Stimulated activated naive CD4-positive, alpha-beta T cell treated with Interleukin-2 at 50 U/mL for 16 hours (primary cell): Measurements from ENCODE around the gene RTCB.
"Not testable (repeated sequence)": the region's sequence is repeated elsewhere in the genome, so short reads cannot be mapped to it uniquely, and the experiment has no call there.

Experiments
- DNase-seq: peaks from one replicate; lab custom pipeline; 2025; lab: John Stamatoyannopoulos, UW

The RTCB gene

DNA sequence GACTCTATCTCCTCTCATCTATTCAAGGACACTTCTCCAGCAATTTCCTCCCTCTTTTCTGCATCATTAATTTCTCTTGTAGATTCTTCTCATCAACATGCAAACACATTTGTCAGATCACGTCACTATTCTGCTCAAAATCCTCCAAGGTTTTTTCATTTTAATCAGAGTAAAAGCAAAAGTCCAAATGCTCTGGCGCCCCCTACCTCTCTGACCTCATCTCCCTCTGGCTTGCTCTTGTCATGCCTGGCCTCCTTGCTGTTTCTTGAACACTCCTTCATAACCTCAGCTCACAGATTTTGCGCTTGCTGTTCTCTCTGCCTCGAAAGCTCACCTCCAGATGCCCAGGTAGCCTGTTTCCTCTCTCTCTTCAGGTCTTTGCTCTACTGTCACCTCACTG lies 22.4 kb downstream of the RTCB start:
- DNase-seq, result no peak

DNA sequence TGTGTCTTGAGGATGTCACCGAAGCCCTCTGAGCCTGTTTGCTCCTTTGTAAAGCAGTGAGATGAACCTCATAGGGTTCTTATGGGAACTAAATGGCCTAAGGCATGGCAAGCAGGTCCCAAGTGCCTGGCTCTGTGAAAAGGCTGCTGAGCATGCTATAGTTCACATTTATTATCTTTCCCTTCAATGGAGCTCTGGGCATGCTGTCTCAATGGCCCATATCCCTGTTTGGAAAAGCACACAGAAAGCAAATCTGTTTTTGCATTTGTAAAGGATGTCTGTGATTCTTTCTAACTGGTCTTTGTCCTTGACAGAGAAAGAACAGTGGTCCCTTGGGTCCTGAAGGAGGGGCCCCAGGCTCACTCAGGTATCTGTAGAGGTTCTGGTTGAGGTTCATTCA lies 26.4 kb downstream of the RTCB start:
- no peak for DNase-seq

DNA sequence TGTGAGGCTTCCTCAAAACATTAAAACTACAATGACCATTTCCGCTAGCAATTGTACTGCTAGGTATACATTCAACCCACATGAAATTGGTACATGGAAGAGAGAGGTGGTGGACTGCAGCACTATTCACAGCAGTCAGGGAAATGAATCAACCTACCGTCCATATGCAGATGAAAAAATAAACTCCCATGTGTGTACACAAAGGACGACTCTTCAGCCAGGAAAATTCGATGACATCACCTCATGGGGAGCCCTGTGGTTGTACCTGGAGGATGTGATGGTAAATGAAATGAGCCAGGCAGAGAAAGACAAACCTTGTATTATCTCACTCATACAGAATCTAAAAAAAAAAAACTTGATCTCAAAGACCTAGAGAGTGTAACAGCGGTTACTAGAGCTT lies 31.1 kb downstream of the RTCB start:
- DNase-seq, result no peak

DNA sequence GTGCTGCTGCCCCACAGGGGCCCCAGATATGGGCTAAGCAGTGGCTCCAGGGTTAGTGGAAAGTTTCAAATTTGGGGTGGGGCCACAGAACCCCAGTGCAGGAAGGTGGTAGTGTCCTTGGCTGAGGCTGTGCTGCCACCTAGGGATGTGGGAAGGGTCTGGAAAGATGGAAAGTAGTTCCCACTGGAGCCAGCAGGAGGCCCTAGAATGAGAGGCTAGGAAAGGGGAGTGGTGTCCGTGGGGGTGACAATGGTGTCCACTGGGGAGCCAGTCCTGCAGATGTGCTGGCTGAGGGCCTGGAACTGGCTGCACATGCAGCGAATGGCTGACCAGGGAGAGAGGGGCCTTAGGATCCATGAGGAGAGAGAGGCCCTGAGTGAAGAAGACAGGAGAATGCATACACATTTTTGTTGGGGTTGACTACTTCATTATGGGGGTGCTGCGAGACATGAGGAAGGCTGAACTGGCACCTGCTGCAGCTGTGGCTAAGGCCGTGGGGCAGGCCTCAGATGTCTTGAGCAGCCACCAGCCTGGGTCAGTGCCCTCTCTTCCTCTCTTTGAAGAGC lies 33.3 kb downstream of the RTCB start:
- no peak for DNase-seq

DNA sequence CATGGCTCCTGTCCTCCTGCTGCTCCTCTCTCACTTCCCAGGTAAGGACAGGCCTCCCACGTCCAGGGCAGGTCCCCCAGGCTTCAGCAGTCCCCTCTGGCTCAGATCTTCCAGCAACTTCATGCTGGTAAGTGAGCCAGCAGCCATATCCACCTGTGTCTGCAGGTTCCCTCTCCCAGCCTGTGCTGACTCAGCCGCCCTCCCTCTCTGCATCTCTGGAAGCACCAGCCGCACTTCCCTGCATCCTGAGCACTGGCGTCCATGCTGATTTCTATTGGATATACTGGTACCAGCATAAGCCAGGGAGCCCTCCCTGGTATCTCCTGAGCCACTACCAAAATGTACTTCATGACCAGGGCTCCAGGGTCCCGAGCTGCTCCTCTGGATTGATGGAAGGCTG lies 35.4 kb downstream of the RTCB start:
- no peak for DNase-seq

DNA sequence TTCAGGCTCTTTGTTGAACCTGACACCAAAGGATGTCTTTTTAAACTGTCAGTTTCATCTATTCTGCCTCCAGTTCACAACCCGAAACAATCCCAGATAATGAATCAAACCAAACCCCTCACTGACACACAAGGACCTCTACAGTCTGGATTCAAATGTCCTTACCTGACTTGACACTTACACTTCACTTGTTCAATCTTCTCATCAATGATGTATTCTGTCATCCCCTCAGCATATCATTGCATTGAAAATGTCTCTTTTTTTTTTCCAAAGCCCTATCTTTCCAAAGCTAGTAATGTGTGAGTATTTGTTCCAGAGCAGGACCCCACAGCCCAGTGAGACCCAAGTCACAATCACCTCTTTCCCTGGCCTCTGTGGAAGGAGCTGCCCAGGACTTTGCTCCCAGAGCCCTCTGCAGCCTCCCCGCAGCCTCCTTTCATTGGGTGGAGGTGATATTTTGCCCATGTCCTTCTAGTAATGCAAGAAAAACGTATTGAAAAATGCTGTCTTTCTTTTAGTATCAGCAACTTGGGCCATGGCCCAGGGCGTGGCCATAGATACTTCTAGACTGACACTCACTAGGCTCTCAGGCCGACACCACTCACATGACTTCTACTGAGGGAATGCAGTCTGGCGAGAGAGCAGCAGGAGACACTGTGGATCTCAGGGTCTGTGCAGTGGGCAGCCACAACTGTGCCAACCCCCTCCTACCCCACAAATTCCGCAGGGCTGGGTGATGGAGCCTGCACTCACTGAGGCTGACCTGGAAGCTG lies 36.2 kb downstream of the RTCB start:
- no peak for DNase-seq

DNA sequence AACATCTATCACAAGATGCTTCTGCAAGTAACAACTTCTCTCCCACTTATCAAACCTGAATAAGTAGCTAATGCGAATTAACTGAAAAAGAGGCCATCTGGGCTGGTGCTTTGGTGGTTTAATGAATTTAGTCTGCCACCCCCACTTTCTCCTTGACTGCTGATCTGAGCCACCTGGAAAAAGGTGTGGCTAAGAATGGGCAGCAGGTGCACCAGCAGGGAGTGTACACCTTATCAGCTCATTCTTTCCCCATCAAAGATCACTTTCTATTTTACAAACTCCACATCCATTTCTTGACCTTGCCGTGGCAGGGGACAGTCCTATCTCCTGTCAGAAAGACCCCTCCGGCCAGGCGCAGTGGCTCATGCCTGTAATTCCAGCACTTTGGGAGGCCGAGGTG lies 47.8 kb downstream of the RTCB start:
- DNase-seq, result no peak

DNA sequence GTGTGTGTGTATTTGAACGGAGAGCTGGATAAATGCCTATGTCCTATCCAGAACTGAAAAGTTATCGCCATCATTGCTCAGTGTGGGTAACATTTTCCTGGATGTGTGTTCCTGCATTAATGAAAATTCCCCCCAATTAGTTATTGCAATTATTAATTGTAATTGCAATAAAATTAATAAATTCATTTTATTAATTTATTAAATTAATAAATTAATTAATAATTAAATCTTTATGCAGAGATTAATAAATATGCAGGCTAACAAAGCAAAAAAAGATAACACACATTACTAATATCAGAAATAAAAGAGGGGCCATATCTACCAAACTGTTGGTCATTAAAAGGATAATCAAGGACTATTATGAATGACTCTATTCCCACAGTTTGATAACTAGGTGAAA lies 50.8 kb downstream of the RTCB start:
- DNase-seq, result no peak

DNA sequence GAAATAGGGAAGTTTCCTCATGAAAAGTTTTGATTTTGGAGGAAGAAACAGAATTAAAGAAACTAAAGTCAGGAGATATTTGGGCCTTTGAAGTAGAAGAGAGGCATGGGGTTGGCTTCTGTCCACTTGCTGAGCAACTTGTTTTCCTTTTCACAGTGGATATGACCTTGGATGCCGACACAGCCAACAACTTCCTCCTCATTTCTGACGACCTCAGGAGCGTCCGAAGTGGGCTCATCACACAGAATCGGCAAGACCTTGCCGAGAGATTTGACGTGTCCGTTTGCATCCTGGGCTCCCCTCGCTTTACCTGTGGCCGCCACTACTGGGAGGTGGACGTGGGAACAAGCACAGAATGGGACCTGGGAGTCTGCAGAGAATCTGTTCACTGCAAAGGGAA lies 52.0 kb downstream of the RTCB start:
- not testable (repeated sequence) for DNase-seq

DNA sequence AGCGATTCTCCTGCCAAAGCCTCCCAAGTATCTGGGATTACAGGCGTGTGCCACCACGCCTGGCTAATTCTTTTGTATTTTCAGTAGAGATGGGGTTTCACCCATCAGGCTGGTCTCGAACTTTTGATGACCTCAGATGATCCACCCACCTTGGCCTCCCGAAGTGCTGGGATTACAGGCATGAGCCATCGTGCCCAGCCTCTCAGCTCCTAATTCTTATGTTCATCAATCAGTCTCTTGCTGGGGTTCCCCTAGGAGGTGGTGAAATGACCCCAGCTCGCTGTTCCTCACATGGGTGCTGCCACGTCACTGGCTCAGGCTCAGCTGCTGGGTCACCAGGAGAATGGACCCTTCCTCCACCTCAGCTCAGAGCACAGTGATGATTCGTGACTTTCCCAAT lies 54.5 kb downstream of the RTCB start, which contains the start of gene RFPL3:
Gene RFPL3, plus strand, starts transcription at position 301 of the 400 bp plus-strand sequence. CDS start 205 bp downstream, outside the sequence.
- not testable (repeated sequence) for DNase-seq

DNA sequence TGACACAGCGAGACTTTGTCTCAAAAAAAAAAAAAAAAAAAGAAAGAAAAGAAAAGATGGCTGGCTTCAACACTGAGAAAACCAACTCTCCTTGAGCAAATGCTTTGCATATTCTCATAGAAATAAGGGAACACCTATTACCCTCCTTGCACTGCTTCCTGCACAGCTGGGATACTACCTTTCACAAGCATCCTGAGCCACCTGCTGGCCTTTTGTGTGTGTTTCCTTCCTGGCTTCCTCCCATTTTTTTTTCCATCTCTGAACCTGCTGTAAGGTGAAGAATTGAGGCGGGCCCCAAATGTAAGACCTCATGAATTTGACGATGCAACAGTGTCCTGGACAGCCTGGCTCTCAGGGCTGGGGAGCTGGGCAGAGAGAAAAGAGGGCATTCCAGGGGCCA lies 56.3 kb downstream of the RTCB start:
- DNase-seq, result no peak

DNA sequence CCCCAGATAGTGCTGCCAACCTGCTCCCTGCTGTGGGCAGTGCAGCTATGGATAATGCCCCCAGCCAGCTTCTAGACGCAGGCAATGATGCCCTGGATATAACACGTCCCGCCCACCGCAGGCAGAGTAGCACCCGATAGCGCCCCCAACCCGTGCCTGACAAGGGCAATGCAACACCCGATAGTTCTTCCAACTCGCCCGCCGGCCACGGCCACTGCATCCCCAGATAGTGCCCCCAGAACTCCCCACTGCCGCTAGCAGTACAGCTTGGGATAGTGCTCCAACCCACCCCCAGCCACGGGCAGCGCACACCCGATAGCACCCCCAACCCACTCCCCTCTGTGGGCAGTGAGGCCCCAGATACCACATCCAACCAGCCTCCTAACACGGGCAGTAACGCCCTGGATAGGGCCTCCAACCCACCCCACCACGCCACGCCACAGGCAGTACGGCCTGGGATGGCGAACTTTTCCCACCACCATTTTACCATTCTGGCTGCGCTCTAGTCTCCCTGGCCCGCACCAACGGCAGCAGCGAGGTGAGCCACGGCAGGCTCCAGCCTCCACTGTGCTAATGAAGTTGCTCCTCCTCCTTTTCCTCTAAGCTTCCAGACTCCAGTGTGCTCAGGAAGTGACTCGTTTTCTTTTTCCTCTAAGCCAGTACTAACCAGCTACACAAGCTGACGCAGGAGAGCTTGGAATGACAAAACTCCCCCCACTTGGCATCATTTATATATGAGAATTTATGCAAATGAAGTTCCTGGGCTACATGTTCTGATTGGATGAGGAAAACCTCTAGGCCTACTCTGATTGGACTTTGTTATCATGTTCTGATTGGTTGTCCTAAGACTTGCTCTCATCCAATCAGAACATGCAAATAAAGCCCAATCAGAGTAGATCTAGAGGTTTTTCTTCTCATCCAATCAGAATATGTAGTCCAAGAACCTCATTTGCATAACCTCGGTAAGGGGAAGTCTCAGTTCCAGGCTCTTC lies 57.4 kb downstream of the RTCB start:
- no peak for DNase-seq

DNA sequence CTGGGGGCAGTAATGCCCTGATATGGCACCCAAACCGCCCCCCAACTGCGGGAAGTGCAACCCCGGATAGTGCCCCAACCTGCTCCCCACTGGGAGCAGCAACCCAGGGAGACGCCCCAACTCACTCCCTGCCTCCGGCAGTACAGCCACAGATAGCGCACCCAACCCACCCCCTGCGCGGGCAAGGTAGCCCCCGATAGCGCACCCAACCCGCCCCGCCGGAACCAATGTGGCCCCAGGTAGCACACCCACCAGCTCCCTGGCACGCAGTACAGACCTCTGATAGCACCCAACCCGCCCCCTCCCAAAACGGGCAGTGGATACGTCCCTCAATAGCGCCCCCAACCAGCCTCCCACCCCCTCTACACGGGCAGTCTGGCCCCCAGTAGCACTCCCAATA lies 58.2 kb downstream of the RTCB start:
- DNase-seq, result no peak

DNA sequence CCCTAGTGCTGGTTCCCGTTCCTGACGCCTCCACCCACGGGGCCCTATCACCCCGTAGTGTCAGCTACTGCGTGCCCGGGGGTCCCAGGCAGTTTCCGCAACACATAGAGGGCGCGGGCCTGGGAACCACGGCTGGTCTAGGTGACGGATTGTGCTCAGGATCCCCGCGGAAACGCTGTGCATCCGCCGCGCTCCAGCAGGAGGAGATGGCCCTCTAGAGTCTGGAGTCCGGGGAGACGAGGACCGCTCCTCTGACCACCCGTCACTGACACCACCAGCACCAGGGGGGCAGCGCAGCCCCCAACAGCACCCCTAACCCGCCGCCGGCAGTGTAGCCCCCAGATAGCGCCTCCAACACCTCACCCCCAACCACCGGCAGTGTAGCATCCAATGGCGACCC lies 58.8 kb downstream of the RTCB start:
- DNase-seq, result no peak

DNA sequence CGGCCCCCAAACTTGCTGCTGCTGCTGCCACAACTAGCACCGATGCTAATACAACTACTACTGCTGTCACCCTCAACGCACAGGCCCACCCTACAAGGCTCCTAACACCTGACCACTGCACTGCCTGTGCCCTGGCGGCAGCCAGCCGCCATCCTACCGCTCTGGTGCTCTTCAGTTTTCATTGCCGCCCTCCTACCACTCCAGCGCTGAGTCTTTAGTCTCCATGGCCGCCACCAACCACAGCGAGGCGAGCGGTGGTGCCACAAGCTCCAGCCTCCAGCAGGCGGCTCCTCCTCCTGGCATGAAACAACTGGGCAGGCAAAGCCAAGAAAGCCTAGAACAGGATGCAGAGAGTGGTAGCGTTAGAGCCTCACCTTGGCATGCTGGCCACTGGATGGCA lies 59.4 kb downstream of the RTCB start:
- no peak for DNase-seq

DNA sequence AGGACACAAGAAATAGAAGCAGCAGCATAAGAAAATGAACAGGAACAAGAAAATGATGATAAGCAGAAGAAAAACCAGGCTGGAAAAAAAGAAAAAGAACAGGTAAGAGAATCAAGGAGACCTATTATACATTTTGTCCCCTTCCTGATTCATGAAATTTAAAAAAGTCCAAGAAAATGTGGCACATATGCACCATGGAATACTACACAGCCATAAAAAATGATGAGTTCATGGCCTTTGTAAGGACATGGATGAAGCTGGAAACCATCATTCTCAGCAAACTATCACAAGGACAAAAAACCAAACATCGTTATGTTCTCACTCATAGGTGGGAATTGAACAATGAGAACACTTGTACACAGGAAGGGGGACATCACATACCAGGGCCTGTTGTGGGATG lies 60.2 kb downstream of the RTCB start:
- not testable (repeated sequence) for DNase-seq

DNA sequence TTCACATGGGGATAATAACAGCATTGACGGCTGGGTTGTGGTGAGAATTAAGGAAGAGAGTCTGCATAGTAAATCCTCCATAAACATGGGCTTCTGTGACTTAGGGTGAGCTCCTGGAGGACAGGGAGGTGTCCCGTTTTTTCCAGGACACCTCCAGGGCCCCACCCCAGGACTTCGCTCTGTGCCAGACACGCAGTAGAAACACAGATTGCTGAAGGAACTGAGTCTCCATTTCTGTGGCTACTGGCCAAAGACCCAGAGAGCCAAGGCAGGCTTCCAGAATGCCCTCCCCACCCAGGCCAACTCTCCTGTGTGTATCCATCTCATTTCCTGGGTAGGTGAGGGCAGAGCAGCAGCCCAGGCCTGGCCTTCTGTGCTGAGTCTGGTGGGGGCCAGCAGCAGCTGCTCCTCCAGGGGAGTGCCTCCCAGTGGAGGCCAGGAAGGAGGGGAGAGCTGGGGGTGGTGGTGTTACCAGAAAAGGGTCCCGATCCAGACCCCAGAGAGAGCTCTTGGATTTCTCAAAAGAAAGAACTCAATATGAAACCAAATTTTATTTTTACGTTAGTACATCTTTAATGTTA lies 63.9 kb downstream of the RTCB start:
- no peak for DNase-seq

DNA sequence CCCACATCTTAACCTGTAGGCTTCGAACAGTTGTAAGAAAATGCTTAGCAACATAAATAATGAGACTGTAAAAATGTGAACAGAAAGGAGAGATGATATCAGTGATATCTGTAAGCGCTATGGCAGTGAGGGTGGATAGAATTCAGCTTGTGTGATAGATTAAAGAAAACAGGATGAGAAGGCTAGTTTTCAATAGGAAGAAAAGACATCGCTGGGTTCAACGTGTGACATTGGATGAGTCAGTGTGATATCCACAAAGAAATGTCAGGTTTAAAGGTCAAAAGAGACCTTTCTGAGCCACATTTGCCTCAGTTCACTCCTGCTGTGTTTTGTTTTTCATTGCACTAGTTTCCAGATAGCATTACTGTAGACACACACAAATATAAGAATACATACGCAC lies 68.1 kb downstream of the RTCB start:
- no peak for DNase-seq

DNA sequence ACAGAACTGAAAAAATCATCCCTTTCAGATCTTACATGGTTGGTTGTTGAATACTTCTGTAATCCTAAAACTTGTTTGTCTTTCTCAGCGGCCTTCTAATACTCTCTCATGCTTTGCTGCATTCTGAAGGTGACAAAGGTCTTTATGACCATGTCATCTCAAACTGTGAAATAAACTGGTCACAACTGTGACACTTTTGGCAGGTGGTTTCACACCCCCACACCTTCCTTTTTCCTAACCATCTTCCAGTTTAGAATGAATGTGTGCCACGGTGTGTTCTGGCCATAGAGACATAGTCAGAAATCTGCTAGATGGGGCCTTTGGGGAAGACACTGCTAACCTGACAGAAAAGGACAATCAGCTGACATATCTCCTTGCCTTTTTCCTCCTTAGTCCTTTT lies 69.1 kb downstream of the RTCB start:
- DNase-seq, result no peak

DNA sequence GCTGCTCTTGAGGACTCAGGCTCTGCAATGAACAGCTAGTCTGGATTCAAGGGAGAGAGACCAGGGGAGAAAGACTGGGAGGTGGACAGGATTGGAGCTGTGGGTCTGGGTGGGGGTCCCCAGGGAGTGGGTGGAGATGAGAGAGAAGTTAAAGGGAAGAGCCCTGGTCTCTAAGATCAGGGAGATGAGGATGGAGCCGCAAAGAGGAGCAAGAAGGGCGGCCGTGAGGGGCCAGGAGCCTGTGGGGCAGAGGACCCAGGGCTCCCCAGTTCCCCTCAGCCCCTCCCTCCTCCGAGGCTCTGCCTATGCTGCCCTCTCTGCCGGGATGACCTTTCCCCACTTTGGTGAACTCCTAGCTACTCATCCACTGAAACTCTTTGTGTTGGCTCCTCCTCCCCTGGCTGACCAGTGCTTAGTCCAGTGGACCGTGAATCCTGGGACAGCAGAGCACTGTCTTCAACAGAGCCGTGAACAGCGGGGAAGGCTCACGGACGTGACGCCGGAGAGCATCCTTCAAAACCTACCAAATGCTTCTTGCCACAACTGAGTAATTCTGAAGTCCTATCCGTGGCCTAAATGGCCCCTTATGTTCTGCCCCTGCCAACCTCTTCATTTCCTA lies 70.8 kb downstream of the RTCB start:
- no peak for DNase-seq

DNA sequence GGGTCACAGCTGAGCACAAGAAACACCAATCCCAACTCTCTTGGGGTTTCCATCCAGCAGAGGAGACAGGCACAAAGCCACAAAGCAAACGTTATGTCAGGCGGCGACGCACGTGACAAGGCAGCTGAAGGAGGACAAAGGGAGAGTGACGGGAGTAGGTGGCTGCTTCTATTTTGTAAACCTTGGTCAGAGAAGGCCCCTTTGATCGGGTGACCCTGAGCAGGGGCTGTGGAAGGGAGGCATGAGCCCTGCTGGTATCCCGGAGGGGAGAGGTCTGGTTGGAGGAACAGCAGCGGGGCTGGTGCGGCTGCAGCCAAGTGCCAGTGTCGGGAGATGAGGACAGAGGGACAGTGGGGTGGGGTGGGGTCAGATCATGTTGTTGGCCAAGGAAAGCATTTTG lies 71.6 kb downstream of the RTCB start:
- no peak for DNase-seq
